SK-N-SH treated with all-trans-retinoic acid at 6 μM for 48 hours (cell line): ENCODE results near the gene CD52.
A peak's percentile ranks its signal among the peaks of the same experiment; 100 is the strongest.
"Not testable (repeated sequence)": the region's sequence is repeated elsewhere in the genome, so short reads cannot be mapped to it uniquely, and the experiment has no call there.

Source experiments
- ATAC-seq: fragments of 200-7000 bp; cut with Tn5 transposase; 3 replicates; pipeline ENCODE4 v1.9.1; 2020; ENCODE audit warnings: mild to moderate bottlenecking, moderate library complexity
- ARNTL ChIP-seq: fragments of 450-650 bp; formaldehyde crosslinking; IDR thresholded peaks from 2 replicates; pipeline ENCODE4 v1.5.0; 2020; ENCODE audit warnings: low read depth, mild to moderate bottlenecking, moderate library complexity, borderline replicate concordance
- BACH2 ChIP-seq: fragments of 250-450 bp; sonication (Bioruptor Pico); IDR thresholded peaks from 2 replicates; pipeline ENCODE4 v1.9.0; 2021; ENCODE audit warnings: mild to moderate bottlenecking, borderline replicate concordance
- CSDC2 ChIP-seq: fragments of 250-450 bp; sonication (Bioruptor Pico); IDR thresholded peaks from 2 replicates; pipeline ENCODE4 v1.5.0; 2020; ENCODE audit warnings: mild to moderate bottlenecking, moderate library complexity
- ESRRG ChIP-seq: fragments of 250-450 bp; sonication (Bioruptor Pico); IDR thresholded peaks from 2 replicates; pipeline ENCODE4 v1.6.1; 2021; ENCODE audit warnings: mild to moderate bottlenecking
- GLIS3 ChIP-seq: fragments of 250-450 bp; sonication (Bioruptor Pico); IDR thresholded peaks from 2 replicates; pipeline ENCODE4 v1.5.0; 2020; ENCODE audit warnings: mild to moderate bottlenecking, moderate library complexity
- ISL1 ChIP-seq: fragments of 250-450 bp; sonication (Bioruptor Pico); IDR thresholded peaks from 2 replicates; pipeline ENCODE4 v2.1.2; 2022; ENCODE audit warnings: mild to moderate bottlenecking, moderate library complexity
- OSR1 ChIP-seq: fragments of 250-450 bp; sonication (Bioruptor Pico); IDR thresholded peaks from 2 replicates; pipeline ENCODE4 v1.8.0; 2022; ENCODE audit warnings: moderate library complexity, mild to moderate bottlenecking, inconsistent platforms
- PPARA ChIP-seq: fragments of 250-450 bp; sonication (Bioruptor Pico); IDR thresholded peaks from 2 replicates; pipeline ENCODE4 v1.5.0; 2020; ENCODE audit warnings: mild to moderate bottlenecking, borderline replicate concordance
- SNAI2 ChIP-seq: fragments of 250-450 bp; sonication (Bioruptor Pico); IDR thresholded peaks from 2 replicates; pipeline ENCODE4 v1.5.0; 2020; ENCODE audit warnings: mild to moderate bottlenecking, moderate library complexity
- TCF4 ChIP-seq: fragments of 250-450 bp; sonication (Bioruptor Pico); IDR thresholded peaks from 2 replicates; pipeline ENCODE4 v1.8.0; 2021; ENCODE audit warnings: mild to moderate bottlenecking, moderate library complexity, borderline replicate concordance
- TOX ChIP-seq: fragments of 250-450 bp; sonication (Bioruptor Pico); IDR thresholded peaks from 2 replicates; pipeline ENCODE4 v1.8.0; 2021; ENCODE audit warnings: mild to moderate bottlenecking, moderate library complexity, borderline replicate concordance
- ZC3H10 ChIP-seq: fragments of 250-450 bp; sonication (Bioruptor Pico); IDR thresholded peaks from 2 replicates; pipeline ENCODE4 v1.5.1; 2021; ENCODE audit warnings: mild to moderate bottlenecking, moderate library complexity
- ZFP3 ChIP-seq: fragments of 250-450 bp; sonication (Bioruptor Pico); IDR thresholded peaks from 2 replicates; pipeline ENCODE4 v1.5.0; 2020; ENCODE audit warnings: mild to moderate bottlenecking, moderate library complexity
- ZFP30 ChIP-seq: fragments of 450-650 bp; formaldehyde crosslinking; IDR thresholded peaks from 2 replicates; pipeline ENCODE4 v1.5.0; 2022; ENCODE audit warnings: mild to moderate bottlenecking, moderate library complexity
- ZNF565 ChIP-seq: fragments of 450-650 bp; formaldehyde crosslinking; conservative IDR thresholded peaks from 2 replicates; pipeline ENCODE4 v1.5.0; 2020; ENCODE audit warnings: low read depth, mild to moderate bottlenecking, moderate library complexity
- ZNF70 ChIP-seq: fragments of 450-650 bp; formaldehyde crosslinking; IDR thresholded peaks from 2 replicates; pipeline ENCODE4 v1.5.0; 2020; ENCODE audit warnings: mild to moderate bottlenecking, moderate library complexity
- ZNF8 ChIP-seq: fragments of 450-650 bp; formaldehyde crosslinking; IDR thresholded peaks from 2 replicates; pipeline ENCODE4 v1.5.0; 2020; ENCODE audit warnings: mild to moderate bottlenecking, moderate library complexity
- TF ChIP-seq, protein P1 (sequence below): fragments of 250-450 bp; sonication (Bioruptor Pico); IDR thresholded peaks from 2 replicates; pipeline ENCODE4 v1.8.0; 2020; ENCODE audit warnings: mild to moderate bottlenecking, moderate library complexity, borderline replicate concordance
- TF ChIP-seq, protein P2 (sequence below): fragments of 250-450 bp; sonication (Bioruptor Pico); IDR thresholded peaks from 2 replicates; pipeline ENCODE4 v1.8.0; 2021; ENCODE audit warnings: low read depth, mild to moderate bottlenecking, moderate library complexity, borderline replicate concordance
- TF ChIP-seq, protein P3 (sequence below): fragments of 250-450 bp; sonication (Bioruptor Pico); IDR thresholded peaks from 2 replicates; pipeline ENCODE4 v1.5.0; 2020; ENCODE audit warnings: mild to moderate bottlenecking, moderate library complexity
- TF ChIP-seq, protein P4 (sequence below): fragments of 250-450 bp; sonication (Bioruptor Pico); IDR thresholded peaks from 2 replicates; pipeline ENCODE4 v1.5.1; 2020; ENCODE audit warnings: low read depth, mild to moderate bottlenecking, moderate library complexity

The CD52 gene

DNA sequence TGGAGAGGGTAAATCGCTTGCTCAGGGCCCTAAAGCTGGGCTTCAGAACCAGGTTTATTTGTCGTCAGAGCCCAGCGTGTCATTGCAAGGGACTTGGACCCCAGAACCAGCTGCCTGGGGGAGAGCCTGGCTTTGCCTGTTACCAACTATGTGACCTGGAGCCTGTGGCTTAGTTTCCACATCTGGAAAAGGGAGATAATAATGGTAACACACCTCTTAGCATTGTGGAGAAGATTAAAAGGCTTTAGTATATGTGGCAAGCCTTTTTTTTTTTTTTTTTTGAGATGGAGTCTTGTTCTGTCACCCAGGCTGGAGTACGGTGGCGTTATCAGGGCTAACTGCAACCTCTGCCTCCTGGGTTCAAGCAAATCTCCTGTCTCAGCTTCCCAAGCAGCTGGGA, 12.5 kb downstream of the CD52 start:
- ATAC-seq, result no peak
- TF ChIP-seq TCF4 (CRISPR knock-in tag), result no peak
- no peak for TF ChIP-seq ZFP3
- no peak for TF ChIP-seq GLIS3 (CRISPR knock-in tag)

DNA sequence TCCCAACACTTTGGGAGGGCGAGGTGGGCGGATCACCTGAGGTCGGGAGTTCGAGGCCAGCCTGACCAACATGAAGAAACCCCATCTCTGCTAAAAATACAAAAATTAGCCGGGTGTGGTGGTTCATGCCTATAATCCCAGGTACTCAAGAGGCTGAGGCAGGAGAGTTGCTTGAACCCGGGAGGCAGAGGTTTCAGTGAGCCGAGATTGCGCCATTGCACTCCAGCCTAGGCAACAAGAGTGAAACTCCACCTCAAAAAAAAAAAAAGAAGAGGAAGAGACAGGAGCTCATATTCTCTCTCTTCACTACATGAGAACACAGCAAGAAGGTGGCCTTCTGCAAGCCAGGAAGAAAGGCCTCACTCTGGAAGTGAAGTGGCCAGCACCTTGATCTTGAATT, 15.6 kb downstream of the CD52 start:
- ATAC-seq, result not testable (repeated sequence)

DNA sequence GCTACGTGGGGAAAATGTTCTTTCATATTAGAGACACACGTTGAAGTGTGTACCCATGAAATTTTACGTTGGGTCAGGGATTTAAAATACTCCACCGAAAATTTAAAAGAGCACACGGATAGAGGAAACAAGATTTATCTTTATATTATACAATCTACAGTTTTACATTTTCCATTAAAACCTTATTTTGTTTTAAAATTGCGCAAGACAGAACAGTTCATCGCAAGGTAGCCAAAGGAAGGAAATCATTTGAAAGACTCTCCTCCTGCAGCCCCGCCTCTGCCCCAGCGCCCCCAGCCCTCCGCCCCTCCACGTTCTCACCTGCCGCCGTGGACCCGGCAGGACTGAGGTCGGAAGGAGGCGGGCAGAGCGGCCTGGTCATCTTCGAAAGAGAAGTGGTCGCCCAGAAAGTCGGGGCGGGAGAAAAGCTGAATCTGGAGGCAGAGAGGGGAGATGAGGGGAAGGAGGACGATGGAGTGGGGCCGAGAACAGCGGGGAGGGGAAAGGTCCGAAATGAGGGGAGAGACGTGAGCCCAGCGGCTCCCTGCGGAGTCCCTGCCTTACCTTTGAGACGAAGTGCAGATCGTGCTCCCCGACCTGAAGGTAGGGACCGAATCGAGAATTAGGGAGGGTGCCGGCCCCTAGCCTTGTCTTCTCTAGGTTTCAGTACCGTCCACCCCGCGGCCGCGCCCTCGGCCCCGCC, 18.2 kb downstream of the CD52 start:
- TF ChIP-seq ZNF8 (CRISPR knock-in tag) (no peak), ZFP30 (CRISPR knock-in tag) (no peak), ZNF565 (CRISPR knock-in tag) (no peak), ZFP3 (no peak), SNAI2 (no peak), ZNF70 (CRISPR knock-in tag) (no peak), CSDC2 (CRISPR knock-in tag) (no peak), PPARA (CRISPR knock-in tag) (no peak), GLIS3 (CRISPR knock-in tag) (no peak), ESRRG (no peak), ZC3H10 (CRISPR knock-in tag) (no peak)
- TF ChIP-seq, protein P1, sequence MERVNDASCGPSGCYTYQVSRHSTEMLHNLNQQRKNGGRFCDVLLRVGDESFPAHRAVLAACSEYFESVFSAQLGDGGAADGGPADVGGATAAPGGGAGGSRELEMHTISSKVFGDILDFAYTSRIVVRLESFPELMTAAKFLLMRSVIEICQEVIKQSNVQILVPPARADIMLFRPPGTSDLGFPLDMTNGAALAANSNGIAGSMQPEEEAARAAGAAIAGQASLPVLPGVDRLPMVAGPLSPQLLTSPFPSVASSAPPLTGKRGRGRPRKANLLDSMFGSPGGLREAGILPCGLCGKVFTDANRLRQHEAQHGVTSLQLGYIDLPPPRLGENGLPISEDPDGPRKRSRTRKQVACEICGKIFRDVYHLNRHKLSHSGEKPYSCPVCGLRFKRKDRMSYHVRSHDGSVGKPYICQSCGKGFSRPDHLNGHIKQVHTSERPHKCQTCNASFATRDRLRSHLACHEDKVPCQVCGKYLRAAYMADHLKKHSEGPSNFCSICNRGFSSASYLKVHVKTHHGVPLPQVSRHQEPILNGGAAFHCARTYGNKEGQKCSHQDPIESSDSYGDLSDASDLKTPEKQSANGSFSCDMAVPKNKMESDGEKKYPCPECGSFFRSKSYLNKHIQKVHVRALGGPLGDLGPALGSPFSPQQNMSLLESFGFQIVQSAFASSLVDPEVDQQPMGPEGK (CRISPR knock-in tag), result no peak
- TF ChIP-seq, protein P2, sequence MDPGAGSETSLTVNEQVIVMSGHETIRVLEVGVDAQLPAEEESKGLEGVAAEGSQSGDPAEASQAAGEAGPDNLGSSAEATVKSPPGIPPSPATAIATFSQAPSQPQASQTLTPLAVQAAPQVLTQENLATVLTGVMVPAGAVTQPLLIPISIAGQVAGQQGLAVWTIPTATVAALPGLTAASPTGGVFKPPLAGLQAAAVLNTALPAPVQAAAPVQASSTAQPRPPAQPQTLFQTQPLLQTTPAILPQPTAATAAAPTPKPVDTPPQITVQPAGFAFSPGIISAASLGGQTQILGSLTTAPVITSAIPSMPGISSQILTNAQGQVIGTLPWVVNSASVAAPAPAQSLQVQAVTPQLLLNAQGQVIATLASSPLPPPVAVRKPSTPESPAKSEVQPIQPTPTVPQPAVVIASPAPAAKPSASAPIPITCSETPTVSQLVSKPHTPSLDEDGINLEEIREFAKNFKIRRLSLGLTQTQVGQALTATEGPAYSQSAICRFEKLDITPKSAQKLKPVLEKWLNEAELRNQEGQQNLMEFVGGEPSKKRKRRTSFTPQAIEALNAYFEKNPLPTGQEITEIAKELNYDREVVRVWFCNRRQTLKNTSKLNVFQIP (CRISPR knock-in tag), result no peak
- TF ChIP-seq, protein P3, sequence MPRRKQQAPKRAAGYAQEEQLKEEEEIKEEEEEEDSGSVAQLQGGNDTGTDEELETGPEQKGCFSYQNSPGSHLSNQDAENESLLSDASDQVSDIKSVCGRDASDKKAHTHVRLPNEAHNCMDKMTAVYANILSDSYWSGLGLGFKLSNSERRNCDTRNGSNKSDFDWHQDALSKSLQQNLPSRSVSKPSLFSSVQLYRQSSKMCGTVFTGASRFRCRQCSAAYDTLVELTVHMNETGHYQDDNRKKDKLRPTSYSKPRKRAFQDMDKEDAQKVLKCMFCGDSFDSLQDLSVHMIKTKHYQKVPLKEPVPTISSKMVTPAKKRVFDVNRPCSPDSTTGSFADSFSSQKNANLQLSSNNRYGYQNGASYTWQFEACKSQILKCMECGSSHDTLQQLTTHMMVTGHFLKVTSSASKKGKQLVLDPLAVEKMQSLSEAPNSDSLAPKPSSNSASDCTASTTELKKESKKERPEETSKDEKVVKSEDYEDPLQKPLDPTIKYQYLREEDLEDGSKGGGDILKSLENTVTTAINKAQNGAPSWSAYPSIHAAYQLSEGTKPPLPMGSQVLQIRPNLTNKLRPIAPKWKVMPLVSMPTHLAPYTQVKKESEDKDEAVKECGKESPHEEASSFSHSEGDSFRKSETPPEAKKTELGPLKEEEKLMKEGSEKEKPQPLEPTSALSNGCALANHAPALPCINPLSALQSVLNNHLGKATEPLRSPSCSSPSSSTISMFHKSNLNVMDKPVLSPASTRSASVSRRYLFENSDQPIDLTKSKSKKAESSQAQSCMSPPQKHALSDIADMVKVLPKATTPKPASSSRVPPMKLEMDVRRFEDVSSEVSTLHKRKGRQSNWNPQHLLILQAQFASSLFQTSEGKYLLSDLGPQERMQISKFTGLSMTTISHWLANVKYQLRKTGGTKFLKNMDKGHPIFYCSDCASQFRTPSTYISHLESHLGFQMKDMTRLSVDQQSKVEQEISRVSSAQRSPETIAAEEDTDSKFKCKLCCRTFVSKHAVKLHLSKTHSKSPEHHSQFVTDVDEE (CRISPR knock-in tag), result no peak
- TF ChIP-seq, all 23 proteins: peak for 0
- peak; percentile 88 for ATAC-seq

DNA sequence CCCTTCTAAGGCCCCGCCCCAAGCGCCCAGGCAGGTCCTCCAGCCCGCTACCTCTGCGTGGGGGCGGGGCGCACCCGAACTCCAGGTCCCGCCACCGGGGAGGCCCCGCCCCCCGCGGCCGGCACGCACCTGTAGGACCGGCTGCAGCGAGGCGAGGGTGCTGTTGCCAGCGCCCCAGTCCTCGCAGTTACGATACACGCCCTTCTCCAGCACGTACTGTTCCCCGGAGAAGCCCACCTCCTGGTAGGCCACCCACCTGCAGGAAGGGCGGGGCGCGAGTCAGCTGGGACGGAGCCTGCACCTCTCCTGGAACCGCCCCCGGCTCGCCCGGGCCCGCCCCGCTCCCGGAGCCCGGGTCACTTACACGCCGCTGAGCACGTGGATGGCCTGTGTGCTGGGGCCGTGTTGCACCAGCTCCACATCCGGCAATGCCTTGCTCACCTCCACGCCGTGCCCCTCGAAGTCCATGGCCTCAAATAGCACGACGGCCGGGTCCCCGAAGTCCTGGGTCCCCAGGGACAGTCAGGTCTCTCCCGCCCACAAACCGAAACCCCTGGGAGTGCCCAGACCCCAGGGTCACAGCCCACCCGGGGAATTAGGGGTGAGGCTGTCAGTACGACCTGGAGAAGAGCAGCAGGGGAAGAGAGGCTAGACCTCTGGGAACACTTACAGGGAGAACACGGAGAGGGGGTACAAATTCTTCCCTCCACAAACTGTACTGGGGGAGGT, 18.9 kb downstream of the CD52 start:
- no peak for TF ChIP-seq ESRRG
- TF ChIP-seq CSDC2 (CRISPR knock-in tag), result no peak
- TF ChIP-seq ZFP3, result no peak
- TF ChIP-seq ISL1 (CRISPR knock-in tag), result no peak
- no peak for TF ChIP-seq OSR1
- no peak for TF ChIP-seq ARNTL (CRISPR knock-in tag)
- TF ChIP-seq BACH2 (CRISPR knock-in tag), result no peak
- no peak for TF ChIP-seq ZC3H10 (CRISPR knock-in tag)
- no peak for TF ChIP-seq TOX (CRISPR knock-in tag)
- ATAC-seq, result peak; percentile 62

DNA sequence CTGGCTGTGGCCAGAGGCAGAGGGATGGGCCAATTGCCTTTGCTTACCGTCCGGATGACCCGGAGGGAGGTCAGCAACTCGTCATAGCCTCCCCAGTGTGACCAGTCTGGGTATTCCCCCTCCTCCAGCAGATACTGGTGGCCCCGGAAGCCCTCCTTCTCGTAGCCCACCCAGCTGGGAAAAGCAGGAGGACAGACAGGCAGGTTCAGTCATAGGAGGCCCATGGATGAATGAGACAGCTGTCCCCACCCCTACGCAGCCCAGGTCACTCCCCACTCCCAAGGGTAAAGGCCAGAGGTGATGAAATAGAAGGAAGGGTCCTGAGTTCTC, 19.4 kb downstream of the CD52 start:
- TF ChIP-seq, protein P4, sequence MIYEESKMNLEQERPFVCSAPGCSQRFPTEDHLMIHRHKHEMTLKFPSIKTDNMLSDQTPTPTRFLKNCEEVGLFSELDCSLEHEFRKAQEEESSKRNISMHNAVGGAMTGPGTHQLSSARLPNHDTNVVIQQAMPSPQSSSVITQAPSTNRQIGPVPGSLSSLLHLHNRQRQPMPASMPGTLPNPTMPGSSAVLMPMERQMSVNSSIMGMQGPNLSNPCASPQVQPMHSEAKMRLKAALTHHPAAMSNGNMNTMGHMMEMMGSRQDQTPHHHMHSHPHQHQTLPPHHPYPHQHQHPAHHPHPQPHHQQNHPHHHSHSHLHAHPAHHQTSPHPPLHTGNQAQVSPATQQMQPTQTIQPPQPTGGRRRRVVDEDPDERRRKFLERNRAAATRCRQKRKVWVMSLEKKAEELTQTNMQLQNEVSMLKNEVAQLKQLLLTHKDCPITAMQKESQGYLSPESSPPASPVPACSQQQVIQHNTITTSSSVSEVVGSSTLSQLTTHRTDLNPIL, result no peak
- no peak for ATAC-seq
